Activated naive CD4-positive, alpha-beta T cell treated with anti-CD3 and anti-CD28 coated beads, Interleukin-2, amount 50 U/mL, for 16 hours (primary cell): ENCODE measurements around the gene MAP10.

Source experiments
- DNase-seq: peaks from one replicate; pipeline ENCODE4 v3.0.0-alpha.2; 2020

Gene MAP10

GRCh38 chr1:232797856-232798510 lies 7.2 kb upstream of the MAP10 start:
- DNase-seq, result no peak

GRCh38 chr1:232798920-232799319 lies 6.3 kb upstream of the MAP10 start:
- DNase-seq, result no peak

DNA sequence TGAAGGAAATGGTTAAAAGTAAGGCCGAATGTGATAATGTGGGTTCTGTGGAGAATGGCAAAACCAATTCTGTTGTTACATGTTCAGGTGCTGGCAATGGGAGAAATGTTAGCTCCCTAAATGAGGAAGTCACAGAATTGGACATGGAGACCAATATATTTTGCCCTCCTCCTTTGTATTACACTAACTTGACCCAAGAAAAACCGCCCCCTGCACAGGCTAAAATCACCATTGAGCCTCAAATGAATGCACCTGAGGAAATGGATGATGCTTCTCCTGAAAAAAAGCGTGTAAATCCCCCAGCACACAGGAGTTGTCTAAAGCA lies 932 bp downstream of the MAP10 start:
- DNase-seq, result no peak

DNA sequence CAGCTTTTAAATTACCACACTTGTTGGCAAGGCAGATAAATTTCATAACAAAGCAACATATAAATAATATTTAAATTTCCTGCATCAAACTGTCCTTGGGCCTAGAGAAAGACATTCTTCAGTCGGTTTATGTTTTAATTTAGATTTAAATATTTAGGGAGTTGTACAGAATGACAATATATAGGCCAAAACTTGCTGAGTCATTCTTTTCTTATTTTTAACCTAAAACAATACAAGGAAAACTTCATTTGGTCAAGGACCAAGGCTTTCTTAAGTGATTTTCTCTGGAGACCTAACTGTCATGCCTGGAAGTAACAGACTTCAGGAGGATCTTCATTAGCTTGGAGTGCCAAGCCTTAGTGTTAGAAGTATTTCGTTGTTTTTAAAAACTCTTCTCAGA lies 5.6 kb downstream of the MAP10 start:
- no peak for DNase-seq

DNA sequence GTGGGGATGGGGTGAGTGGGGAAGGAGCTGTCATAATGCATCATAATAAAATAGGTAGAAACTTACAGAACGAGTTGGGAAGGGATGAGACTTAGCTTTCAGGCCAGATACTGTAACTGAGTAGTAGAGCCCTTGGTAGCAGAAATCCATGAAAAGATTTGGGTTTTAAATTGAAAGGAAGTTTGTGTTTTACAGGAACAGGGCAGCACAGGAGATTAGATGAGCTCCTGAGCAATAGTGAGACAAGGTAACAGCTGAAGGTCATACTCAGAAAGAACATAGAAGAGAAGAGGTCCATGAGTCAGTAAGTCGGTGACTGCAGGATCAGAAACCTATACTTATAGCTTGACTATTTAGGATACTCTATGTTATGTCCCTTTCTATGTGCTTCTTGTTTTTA lies 7.3 kb downstream of the MAP10 start:
- DNase-seq, result no peak

- no peak for DNase-seq
Measured at GRCh38 chr1:232813097-232813496, 7.9 kb downstream of the MAP10 start.

DNA sequence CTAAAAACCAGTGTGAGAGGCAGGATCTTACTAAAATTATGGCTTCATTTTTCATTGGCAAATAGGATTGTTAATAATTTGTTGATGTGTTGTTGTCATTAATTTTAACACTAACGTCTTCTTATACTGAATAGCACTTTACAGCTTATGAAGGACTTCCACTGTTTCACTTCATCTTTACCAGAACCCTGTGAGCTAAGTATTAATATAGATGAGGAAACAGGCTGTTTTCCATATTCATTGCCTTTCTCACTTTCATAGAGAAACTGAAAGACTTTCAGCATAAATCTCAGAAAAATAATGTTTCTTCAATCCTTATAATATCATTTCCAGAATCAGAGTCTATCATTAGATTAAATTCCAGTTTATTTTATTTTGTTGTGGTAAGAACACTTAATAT lies 8.5 kb downstream of the MAP10 start:
- no peak for DNase-seq

GRCh38 chr1:232816324-232816723 lies 11.1 kb downstream of the MAP10 start:
- DNase-seq, result no peak

DNA sequence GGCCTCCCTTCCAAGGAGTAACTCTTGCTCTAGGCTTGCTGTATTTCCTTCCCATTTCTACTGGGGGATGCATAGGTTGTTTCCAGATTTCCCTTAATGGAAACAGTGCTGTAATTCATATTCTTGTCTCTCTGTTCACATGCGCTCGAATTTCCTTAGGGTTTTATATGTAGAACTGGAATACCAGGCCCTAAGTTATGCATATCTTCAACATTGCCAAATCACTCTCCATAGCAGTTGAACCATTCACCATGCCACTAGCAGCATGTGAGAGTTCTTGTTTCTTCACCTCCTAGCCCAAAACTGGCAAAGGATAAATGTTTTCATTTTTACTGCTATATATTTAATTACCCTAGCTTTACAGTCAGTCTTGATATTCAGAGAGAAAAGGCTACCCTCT lies 12.8 kb downstream of the MAP10 start:
- DNase-seq, result no peak

DNA sequence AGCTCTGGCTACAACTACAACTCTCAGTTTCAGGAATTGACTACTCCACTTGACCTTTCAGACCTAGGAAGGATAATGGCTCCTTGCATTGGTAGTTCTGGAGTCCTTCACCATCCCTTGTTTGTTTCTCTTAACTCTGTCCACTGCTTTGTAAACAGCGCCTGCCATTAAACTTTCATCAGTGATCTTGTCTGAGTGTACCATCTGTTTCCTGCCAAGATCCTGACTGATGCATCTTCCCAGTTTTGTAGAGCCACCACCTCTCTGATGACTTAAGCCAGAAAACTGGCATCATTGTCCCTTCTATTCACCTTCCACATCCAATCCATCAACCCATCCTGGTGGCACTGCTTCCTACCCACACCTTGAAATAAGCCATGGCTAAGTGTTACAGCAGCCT lies 15.2 kb downstream of the MAP10 start:
- no peak for DNase-seq

DNA sequence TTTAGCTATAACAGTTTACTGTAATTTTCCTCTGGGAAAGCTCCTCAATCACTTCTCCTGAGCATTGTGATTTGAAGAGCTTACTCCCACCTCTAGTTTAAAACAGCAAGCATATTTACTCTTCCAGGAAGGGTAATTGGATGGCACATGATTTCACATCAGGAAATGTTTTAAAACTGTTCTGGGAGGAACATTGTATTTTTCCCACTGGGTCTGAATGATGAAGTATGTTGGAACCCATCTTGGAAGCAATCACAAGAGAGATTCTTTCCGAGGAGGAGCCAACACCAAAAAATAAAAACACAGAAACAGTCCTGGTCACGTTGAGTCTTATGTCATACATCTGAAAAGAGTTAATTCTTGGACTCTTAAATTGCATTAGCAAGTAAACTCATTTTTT lies 17.3 kb downstream of the MAP10 start:
- DNase-seq, result no peak

DNA sequence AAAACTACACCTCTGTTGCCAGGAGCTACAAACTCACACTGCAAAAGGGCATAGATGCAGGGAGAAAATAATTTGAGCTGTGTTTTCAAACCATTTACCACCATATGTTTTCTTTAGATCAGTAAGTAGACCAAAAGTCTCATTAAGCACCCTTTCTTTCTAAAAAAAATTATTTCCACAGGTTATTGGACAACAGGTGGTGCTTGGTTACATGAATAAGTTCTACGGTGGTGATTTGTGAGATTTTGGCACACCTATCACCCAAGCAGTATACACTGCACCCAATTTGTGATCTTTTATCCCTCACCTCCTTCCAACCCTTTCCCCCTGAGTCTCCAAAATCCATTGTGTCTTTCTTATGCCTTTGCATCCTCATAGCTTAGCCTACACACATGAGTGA lies 21.1 kb downstream of the MAP10 start:
- no peak for DNase-seq

DNA sequence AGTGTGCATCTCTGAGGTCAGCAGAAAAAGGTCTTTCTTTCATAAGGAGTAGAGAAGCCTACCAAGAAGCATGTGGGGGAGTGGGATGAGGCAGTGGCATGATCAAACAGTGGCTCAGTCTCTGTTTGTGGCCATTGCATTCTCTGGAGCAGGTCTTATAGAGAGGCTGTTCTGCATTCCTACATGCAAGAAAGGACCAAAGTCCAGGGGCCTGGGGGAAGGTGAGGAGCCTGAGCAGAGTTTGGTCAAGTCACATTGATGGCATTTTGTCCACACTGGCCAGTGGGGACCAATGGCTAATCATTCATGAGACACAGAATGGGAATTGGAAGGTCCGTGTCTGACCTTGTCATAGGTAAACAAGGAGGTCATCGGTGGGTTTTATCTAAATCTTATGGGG lies 25.4 kb downstream of the MAP10 start:
- DNase-seq, result no peak

GRCh38 chr1:232831895-232832294 lies 26.7 kb downstream of the MAP10 start:
- DNase-seq, result no peak

- no peak for DNase-seq
Measured at GRCh38 chr1:232834066-232834465, 28.9 kb downstream of the MAP10 start.

DNA sequence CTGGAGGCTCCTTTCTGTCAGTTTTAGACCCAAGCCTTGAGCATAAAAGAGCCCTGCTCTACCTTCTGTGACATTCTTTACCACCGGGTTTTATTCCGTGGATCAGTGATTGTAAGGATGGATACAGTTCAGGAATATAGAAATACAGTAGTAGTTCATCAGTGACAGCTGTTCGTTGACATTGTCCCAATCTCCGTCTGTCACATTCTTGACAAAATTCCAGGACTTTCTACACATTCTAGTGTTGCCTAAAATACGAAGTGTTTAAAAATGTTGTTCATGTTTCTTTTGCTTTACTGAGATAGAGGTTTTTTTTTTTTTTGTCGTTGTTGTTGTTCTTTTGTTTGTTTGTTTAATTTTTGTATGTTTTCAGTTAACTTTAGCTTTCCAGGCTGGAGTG lies 29.9 kb downstream of the MAP10 start:
- DNase-seq, result no peak

DNA sequence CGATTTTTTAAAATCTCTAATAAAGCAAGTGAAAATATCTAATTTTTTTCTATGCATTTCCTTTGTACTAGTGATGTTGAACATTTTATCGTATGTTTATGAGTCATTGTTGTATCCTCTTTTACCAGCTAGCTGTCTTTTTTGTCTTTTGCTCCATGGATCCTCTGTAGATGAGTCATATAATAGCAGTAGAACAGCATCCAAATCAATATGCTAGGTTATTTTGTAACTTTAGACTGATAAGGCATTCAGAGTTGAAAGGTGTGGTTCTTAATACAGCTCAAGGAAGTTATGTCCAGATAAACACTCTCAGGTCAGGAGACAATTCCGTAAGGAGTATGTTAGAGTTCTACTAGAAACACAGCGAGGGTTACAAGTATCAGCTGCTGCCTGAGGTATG lies 31.9 kb downstream of the MAP10 start:
- no peak for DNase-seq

DNA sequence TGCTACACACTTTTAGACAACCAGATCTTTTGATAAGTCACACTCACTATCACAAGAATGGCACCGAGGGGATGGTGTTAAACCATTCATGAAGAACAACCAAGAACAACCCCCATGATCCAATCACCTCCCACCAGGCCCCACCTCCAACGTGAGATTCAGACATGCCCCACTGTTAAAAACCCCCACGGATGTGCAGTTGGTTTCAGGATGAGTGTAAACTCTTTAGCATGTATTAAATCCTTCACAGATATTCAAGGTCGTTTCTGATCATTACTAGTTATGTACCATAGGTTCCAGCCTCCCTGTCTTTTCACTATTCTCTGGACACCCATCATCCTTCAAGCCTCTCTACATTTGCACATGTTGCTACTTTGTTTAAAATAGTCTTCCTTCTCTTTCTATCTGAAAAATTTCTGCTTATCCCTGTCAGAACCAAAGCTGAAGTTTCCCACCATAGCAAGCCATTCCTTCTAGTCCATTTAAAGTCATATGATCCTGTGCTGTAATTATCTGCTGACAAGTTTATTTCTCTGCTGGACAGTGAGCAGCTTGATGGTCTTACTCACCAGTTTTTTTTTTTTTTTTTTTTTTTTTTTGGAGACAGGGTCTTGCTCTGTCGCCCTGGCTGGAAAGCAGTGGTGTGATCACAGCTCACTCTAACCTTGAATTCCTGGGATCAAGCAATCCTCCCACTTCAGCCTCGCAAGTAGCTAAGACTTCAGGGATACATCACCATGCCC lies 36.8 kb downstream of the MAP10 start:
- DNase-seq, result no peak

DNA sequence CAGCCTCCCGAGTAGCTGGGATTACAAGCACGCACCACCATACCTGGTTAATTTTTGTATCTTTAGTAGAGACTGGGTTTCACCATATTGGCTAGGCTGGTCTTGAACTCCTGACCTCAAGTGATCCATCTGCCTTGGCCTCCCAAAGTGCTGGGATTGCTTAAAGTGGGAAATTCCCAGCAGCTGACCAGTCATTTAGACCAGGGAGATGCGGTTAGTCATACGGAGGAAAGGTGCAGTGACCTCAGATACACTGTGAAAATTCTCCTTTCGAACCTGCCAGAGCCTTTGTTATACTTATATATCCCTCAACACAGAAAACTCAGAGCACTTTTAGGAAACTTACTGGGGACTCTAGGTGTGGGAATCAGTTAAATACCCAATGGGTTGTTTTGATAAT lies 39.6 kb downstream of the MAP10 start:
- DNase-seq, result no peak

DNA sequence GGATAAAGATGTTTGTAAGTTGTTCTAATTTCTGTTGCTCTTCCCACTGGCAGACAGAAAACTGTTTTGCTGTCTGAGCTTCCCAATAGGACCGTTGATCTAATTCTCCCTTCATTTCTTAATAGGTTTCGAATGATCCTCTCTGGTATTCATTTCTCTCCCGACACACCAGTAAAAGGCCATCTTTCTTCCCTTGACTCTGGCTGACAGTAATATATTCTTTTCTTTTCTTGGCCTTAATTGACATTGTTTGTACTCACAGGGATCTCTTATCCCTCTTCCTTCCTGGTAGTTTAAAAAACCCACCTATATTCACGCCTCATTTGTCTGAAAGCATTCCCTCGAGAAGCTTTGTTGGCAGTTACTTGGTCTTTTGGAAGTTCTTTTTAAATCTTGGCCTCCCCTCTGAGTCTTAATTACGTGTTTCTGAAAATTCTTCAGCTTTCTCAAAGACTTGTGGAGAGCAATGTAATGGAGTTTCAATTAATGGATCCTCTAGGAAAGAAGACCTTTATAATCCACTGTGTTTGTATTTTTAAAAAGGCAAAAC lies 40.3 kb downstream of the MAP10 start:
- no peak for DNase-seq

DNA sequence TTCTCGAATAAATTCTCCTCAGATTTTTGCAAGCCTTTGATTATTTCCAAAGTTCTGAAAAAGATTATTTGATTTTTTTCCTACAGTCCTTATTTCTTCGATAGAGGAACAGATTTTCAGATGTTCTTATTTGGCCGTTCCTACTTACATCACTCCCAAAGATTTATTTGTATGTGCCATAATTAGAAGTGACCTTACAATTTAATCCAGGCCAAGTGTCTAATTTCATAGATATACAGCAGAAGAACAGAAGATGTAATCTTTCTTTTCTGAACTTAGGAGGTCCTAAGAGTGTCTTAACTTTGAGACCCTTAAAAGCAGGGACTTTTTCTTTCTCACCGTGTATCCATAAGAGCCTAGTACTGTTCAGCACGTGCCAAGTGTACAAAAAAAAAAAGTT lies 46.3 kb downstream of the MAP10 start:
- no peak for DNase-seq

- no peak for DNase-seq
Measured at GRCh38 chr1:232853994-232854797, 49.0 kb downstream of the MAP10 start.

- DNase-seq, result no peak
Measured at GRCh38 chr1:232854798-232855159, 49.6 kb downstream of the MAP10 start.

DNA sequence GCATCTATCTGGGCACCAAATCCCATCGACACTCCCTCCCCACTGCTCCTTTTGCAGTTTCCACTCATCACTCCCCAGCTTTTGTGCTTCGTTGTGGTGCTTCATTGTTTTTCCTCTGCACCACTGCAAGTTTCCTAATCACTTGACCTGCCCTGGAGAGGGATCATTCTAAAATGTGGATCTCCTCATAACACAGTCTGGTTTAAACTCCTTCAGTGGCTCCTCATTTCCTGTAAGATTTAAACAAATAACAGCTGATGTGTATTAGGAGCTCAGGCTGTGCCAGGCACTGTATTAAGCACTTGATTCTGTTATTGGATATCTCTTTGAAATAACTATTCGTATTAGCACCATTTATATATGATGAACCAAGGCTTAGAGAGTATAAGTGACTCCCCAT lies 51.3 kb downstream of the MAP10 start:
- no peak for DNase-seq
